ENCODE measurements around the gene SLC9B2. TPM values are rescaled to one million over a fixed set of nuclear protein-coding genes. Genes with fewer than 3 reads are reported as not detected.

The SLC9B2 gene
- polyA plus RNA-seq, 3 donors, result 0.38 to 0.59 (median 0.48) TPM

DNA sequence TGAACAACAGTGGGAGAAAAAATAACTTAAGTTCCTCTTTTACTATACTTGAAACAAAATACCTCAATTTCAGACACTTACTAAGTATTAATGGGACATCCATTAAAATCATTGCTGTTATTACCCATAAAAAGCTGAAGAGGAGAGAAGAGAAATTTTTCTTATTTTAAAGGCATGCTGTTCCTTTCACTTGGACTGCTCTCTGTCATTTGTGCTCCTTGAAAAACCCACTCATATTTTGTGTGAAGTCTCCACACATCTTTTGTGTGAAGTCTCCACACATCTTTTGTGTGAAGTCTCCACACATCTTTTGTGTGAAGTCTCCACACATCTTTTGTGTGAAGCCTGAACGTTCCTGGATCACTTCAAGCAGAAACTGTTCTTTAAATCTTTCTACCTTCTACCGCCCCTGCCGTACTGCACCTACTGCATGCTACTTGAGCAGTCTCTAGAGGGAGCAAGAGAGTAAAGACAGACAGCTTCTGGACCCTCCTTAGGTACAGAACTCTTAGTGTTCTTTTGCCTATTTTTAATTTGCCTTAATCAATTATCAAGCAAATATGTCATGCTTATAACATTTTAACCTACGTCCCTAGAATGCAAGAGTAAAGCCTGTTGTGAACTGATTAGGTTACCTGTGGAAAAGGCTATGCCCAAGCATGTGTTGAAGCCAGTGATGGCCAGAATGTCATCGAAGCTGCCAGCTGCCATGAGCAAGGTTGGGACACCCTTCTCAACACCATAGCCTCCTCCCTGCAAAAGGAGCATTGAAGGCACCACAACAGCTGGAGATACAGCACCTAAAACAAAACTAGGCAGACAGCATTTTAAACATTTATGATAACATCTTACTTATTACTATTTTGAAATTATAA is 29.9 kb downstream of the SLC9B2 start:
- 86% methylated on average over 1 of the region's 5 CpGs for WGBS (ENCODE audit: insufficient coverage)
- Histone ChIP-seq H3K36me3 (replicated peaks in 1 of 2; ENCODE audit: control insufficient read depth in 1 of 2, insufficient read depth in 2 of 2, low read length in 2 of 2) (no peaks in the 10 kb centered on the region), H3K27me3 (ENCODE audit: control insufficient read depth in 2 of 2, insufficient read depth in 2 of 2, low read length in 2 of 2) (no peaks in the 10 kb centered on the region), H4K20me1 (ENCODE audit: insufficient read depth, low read length) (no peaks in the 10 kb centered on the region), H3K27ac (ENCODE audit: low read depth in 1 of 2, low read length in 2 of 2) (no peak overlapping the region), H3K9ac (ENCODE audit: insufficient read depth, low read length, poor library complexity, severe bottlenecking) (no peak overlapping the region), H3K9me3 (replicated peaks in 1 of 2; ENCODE audit: control insufficient read depth in 1 of 2, insufficient read depth in 1 of 2, low read length in 2 of 2) (no peaks in the 10 kb centered on the region), H2AFZ (ENCODE audit: insufficient read depth, low read depth, low read length, poor library complexity, severe bottlenecking) (peak overlapping the region; percentile 55), H3K4me3 (replicated peaks in 1 of 3; ENCODE audit: low read depth in 2 of 3, low read length in 3 of 3) (no peak overlapping the region), H3K4me2 (replicated peaks; ENCODE audit: extremely low read depth, low read length, poor library complexity, severe bottlenecking) (no peak overlapping the region), H3K4me1 (ENCODE audit: control insufficient read depth in 1 of 2, insufficient read depth in 2 of 2, low read length in 2 of 2) (no peaks in the 10 kb centered on the region), H3K79me2 (ENCODE audit: insufficient read depth, low read length) (no peaks in the 10 kb centered on the region)
- H3K36me3 Mint-ChIP-seq, result no peaks in the 10 kb centered on the region
- H3K4me1 Mint-ChIP-seq, result peaks cover 2% of the 10 kb centered on the region
- H3K27me3 Mint-ChIP-seq (ENCODE audit: low read depth in 3 of 3), result no peaks in the 10 kb centered on the region
- intact Hi-C loops (cut with micrococcal nuclease), result loop anchor here in 1 of 2 donors (2.0 kb wide), 1 partner anchor 44 kb away; no protein-coding TSS in a partner anchor
- no peak overlapping the region for H3K4me3 Mint-ChIP-seq
- TF ChIP-seq, protein P1, sequence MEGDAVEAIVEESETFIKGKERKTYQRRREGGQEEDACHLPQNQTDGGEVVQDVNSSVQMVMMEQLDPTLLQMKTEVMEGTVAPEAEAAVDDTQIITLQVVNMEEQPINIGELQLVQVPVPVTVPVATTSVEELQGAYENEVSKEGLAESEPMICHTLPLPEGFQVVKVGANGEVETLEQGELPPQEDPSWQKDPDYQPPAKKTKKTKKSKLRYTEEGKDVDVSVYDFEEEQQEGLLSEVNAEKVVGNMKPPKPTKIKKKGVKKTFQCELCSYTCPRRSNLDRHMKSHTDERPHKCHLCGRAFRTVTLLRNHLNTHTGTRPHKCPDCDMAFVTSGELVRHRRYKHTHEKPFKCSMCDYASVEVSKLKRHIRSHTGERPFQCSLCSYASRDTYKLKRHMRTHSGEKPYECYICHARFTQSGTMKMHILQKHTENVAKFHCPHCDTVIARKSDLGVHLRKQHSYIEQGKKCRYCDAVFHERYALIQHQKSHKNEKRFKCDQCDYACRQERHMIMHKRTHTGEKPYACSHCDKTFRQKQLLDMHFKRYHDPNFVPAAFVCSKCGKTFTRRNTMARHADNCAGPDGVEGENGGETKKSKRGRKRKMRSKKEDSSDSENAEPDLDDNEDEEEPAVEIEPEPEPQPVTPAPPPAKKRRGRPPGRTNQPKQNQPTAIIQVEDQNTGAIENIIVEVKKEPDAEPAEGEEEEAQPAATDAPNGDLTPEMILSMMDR (IDR thresholded peaks at IDR 0.05), result peak; percentile 90
- no peak overlapping the region for H3K27ac Mint-ChIP-seq
- no peaks in the 10 kb centered on the region for H3K9me3 Mint-ChIP-seq
- peak; percentile 28 to 47 (median 36) for DNase-seq

DNA sequence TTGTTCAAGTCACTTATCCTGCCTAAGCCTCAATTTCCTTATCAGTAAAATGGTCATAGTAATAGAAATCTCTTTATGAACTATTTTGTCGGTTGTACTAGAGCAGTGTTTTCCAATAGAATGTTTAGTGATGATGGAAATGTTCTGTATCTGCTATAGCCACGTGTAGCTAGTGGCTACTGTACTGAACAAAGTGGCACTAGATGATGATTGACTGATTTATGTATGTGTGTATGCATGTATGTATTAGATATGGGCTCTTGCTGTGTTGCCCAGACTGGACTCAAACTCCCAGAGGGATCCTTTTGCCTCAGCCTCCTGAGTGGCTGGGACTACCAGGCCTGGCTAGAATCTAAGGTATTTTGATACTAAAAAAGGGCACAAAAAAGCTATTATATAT is 32.4 kb downstream of the SLC9B2 start:
- H3K27ac Mint-ChIP-seq, result no peak overlapping the region
- H3K9me3 ChIP-seq (replicated peaks in 1 of 2; ENCODE audit: control insufficient read depth in 1 of 2, insufficient read depth in 1 of 2, low read length in 2 of 2), result no peaks in the 10 kb centered on the region
- DNase-seq, result no peak
- no peak overlapping the region for H3K4me2 ChIP-seq (replicated peaks; ENCODE audit: extremely low read depth, low read length, poor library complexity, severe bottlenecking)
- peaks cover 2% of the 10 kb centered on the region for H3K4me1 Mint-ChIP-seq
- no peaks in the 10 kb centered on the region for H3K27me3 ChIP-seq (ENCODE audit: control insufficient read depth in 2 of 2, insufficient read depth in 2 of 2, low read length in 2 of 2)
- intact Hi-C loops (cut with micrococcal nuclease), result no loop called here
- H3K4me3 ChIP-seq (replicated peaks in 1 of 3; ENCODE audit: low read depth in 2 of 3, low read length in 3 of 3), result no peak overlapping the region
- H3K9ac ChIP-seq (ENCODE audit: insufficient read depth, low read length, poor library complexity, severe bottlenecking), result no peak overlapping the region
- H2AFZ ChIP-seq (ENCODE audit: insufficient read depth, low read depth, low read length, poor library complexity, severe bottlenecking), result no peak overlapping the region
- no peak overlapping the region for H3K27ac ChIP-seq (ENCODE audit: low read depth in 1 of 2, low read length in 2 of 2)
- TF ChIP-seq, protein P1 (IDR thresholded peaks at IDR 0.05), result no peak
- no peaks in the 10 kb centered on the region for H3K36me3 ChIP-seq (replicated peaks in 1 of 2; ENCODE audit: control insufficient read depth in 1 of 2, insufficient read depth in 2 of 2, low read length in 2 of 2)
- H3K4me1 ChIP-seq (ENCODE audit: control insufficient read depth in 1 of 2, insufficient read depth in 2 of 2, low read length in 2 of 2), result no peaks in the 10 kb centered on the region
- no peaks in the 10 kb centered on the region for H4K20me1 ChIP-seq (ENCODE audit: insufficient read depth, low read length)
- H3K36me3 Mint-ChIP-seq, result no peaks in the 10 kb centered on the region
- no peaks in the 10 kb centered on the region for H3K27me3 Mint-ChIP-seq (ENCODE audit: low read depth in 3 of 3)
- H3K9me3 Mint-ChIP-seq, result no peaks in the 10 kb centered on the region
- WGBS (ENCODE audit: insufficient coverage), result 93% methylated on average over 2 of the region's 2 CpGs
- H3K79me2 ChIP-seq (ENCODE audit: insufficient read depth, low read length), result no peaks in the 10 kb centered on the region
- no peak overlapping the region for H3K4me3 Mint-ChIP-seq

All from CD14-positive monocyte (primary cell).